Vagina (tissue), 2 donors: ENCODE data around the gene ATG4D.

ENCODE experiments used
- POLR2A ChIP-seq, 2 donors: fragments of 450-650 bp; IDR thresholded peaks; one replicate each; pipeline ENCODE4 v1.6.1; 2017; ENCODE audit warnings: antibody characterized with exemption in 2 of 2, mild to moderate bottlenecking in 2 of 2, moderate library complexity in 2 of 2
- POLR2AphosphoS5 ChIP-seq, 2 donors: sonication (generic); formaldehyde crosslinking; IDR thresholded peaks; one replicate each; pipeline ENCODE4 v1.9.0; 2017; ENCODE audit warnings: antibody characterized with exemption in 2 of 2, mild to moderate bottlenecking in 2 of 2, low read depth in 1 of 2; ENCODE audit not compliant: insufficient read depth in 1 of 2
- TF ChIP-seq, protein P1 (sequence below), 3 experiments: fragments of 450-650 bp in 2 of 3; fragments of 200-600 bp in 1 of 3; sonication (generic) in 1 of 3; IDR thresholded peaks; one replicate each; pipeline ENCODE4 v1.5.1; 2017 to 2019; ENCODE audit warnings: antibody characterized with exemption in 3 of 3, mild to moderate bottlenecking in 2 of 3, moderate library complexity in 2 of 3

DNA sequence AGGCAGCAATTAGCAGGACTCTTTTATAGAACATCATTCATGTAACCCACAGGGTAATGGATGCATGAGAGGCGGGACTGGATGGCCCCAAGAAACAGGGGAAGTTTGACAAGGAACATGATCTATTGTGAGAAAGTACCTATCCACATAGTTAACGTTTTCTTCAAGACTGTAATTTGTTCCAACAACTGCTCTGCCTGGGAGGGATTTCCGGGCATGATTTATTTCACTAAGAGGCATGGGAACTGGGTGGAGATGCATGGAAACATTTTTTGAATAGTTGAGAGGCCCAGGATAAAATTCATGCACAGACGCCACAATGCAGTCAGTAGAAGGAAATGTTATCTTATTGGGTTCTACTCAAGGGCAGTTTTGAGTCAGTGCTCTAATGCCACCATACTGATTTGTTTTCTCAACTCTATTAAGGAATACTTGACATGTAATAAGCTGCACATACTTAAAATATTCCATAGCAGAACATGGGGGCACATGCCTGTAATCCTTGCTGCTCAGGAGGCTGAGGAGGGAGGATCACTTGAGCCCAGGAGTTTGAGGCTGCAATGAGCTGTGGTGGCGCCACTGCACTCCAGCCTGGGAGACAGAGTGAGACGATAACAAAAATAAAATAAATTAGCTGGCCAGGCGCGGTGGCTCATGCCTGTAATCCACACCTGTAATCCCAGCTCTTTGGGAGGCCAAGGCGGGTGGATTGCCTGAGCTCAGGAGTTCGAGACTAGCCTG lies 9.9 kb upstream of the ATG4D start:
- TF ChIP-seq, protein P1, sequence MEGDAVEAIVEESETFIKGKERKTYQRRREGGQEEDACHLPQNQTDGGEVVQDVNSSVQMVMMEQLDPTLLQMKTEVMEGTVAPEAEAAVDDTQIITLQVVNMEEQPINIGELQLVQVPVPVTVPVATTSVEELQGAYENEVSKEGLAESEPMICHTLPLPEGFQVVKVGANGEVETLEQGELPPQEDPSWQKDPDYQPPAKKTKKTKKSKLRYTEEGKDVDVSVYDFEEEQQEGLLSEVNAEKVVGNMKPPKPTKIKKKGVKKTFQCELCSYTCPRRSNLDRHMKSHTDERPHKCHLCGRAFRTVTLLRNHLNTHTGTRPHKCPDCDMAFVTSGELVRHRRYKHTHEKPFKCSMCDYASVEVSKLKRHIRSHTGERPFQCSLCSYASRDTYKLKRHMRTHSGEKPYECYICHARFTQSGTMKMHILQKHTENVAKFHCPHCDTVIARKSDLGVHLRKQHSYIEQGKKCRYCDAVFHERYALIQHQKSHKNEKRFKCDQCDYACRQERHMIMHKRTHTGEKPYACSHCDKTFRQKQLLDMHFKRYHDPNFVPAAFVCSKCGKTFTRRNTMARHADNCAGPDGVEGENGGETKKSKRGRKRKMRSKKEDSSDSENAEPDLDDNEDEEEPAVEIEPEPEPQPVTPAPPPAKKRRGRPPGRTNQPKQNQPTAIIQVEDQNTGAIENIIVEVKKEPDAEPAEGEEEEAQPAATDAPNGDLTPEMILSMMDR (IDR thresholded peaks at IDR 0.05): no peak
- no peak for TF ChIP-seq POLR2A (IDR thresholded peaks at IDR 0.05)
- TF ChIP-seq POLR2AphosphoS5 (IDR thresholded peaks at IDR 0.05; ENCODE audit: insufficient read depth in 1 of 2, low read depth in 1 of 2): peak in 1 of 2 donors; percentile 84
